Right lobe of liver (tissue), 4 donors: Measurements from ENCODE around the gene FAM240A.

ENCODE experiments used
- CTCF ChIP-seq, 4 donors: fragments of 200-600 bp in 3 of 4; fragments of 450-650 bp in 1 of 4; IDR thresholded peaks; one replicate each; pipeline versions ENCODE4 v1.5.1 to v1.8.0; 2016 to 2022; ENCODE audit warnings: antibody characterized with exemption in 4 of 4, mild to moderate bottlenecking in 2 of 4
- POLR2A ChIP-seq: fragments of 450-650 bp; IDR thresholded peaks from one replicate; pipeline ENCODE4 v1.6.1; 2017; ENCODE audit warnings: antibody characterized with exemption, mild to moderate bottlenecking
- donor health status: DM: no; HTN: no; CAD: no.
- donor health status: DM: no; HTN: no; CAD: no.
- donor health status: DM: no; HTN: yes; CAD: no.

- no peak for TF ChIP-seq POLR2A
- no peak for TF ChIP-seq CTCF (IDR thresholded peaks at IDR 0.05)
Measured at GRCh38 chr3:46667061-46667621, 54.8 kb downstream of the FAM240A start.
